SU-DHL-6 (cell line): Measurements from ENCODE around the gene BTBD16.

Experiments
- H2AFZ ChIP-seq: fragments of 200-600 bp; sonication (generic); 2 replicates; pipeline ENCODE4 v1.6.1; 2014; ENCODE audit warnings: low read depth, mild to moderate bottlenecking, moderate library complexity, mixed read lengths, antibody characterized with exemption, low read length; ENCODE audit not compliant: severe bottlenecking
- H3F3A ChIP-seq: fragments of 200-600 bp; shearing (Covaris generic); 2 replicates; pipeline ENCODE4 v1.6.0; 2016; ENCODE audit warnings: antibody characterized with exemption, mild to moderate bottlenecking; ENCODE audit not compliant: insufficient read depth
- H3K27ac ChIP-seq: fragments of 200-600 bp; sonication (generic); 2 replicates; pipeline ENCODE4 v1.5.1; 2016; ENCODE audit warnings: low read depth, mild to moderate bottlenecking, low read length, moderate library complexity, mixed read lengths
- H3K27me3 ChIP-seq: fragments of 200-600 bp; sonication (generic), shearing (Covaris generic); 2 replicates; pipeline ENCODE4 v1.6.0; 2014; ENCODE audit warnings: mild to moderate bottlenecking, low read length
- H3K36me3 ChIP-seq: fragments of 200-600 bp; sonication (generic); 2 replicates; pipeline ENCODE4 v1.6.1; 2014; ENCODE audit warnings: mild to moderate bottlenecking, low read length, mixed read lengths
- H3K4me2 ChIP-seq: fragments of 300-600, 200-600 bp; shearing (Covaris generic), sonication (generic); 2 replicates; pipeline ENCODE4 v1.6.0; 2014; ENCODE audit warnings: low read length, low read depth, mild to moderate bottlenecking; ENCODE audit not compliant: poor library complexity, severe bottlenecking
- H3K4me3 ChIP-seq: fragments of 200-600 bp; sonication (generic); 2 replicates; pipeline ENCODE4 v1.5.1; 2014; ENCODE audit warnings: antibody characterized with exemption, low read length, mild to moderate bottlenecking, mixed read lengths; ENCODE audit not compliant: insufficient read depth, poor library complexity, severe bottlenecking
- H3K79me2 ChIP-seq: fragments of 200-600 bp; sonication (generic); 2 replicates; pipeline ENCODE4 v1.6.1; 2014; ENCODE audit warnings: mild to moderate bottlenecking, low read length, moderate library complexity; ENCODE audit not compliant: insufficient read depth
- H3K9ac ChIP-seq: fragments of 200-600 bp; sonication (generic); 2 replicates; pipeline ENCODE4 v1.7.0; 2014; ENCODE audit warnings: mild to moderate bottlenecking, low read length
- H3K9me2 ChIP-seq: fragments of 200-600 bp; sonication (generic); replicated peaks from 2 replicates; pipeline ENCODE4 v1.6.1; 2014; ENCODE audit warnings: low read length; ENCODE audit not compliant: insufficient read depth
- H3K9me3 ChIP-seq: fragments of 200-600 bp; sonication (generic); 2 replicates; pipeline ENCODE4 v1.6.1; 2014; ENCODE audit warnings: low read length, mixed read lengths; ENCODE audit not compliant: insufficient read depth
- H4K20me1 ChIP-seq: fragments of 200-600 bp; sonication (generic); 2 replicates; pipeline ENCODE4 v1.6.1; 2014; ENCODE audit warnings: low read depth, mild to moderate bottlenecking, antibody characterized with exemption, low read length, moderate library complexity, mixed read lengths
- CTCF ChIP-seq: fragments of 200-600 bp; sonication (generic); IDR thresholded peaks from one replicate; pipeline ENCODE4 v1.5.1; 2017; ENCODE audit warnings: antibody characterized with exemption, mild to moderate bottlenecking, low read length, moderate library complexity; ENCODE audit not compliant: insufficient read depth, poor library complexity, severe bottlenecking
- EZH2phosphoT487 ChIP-seq: fragments of 200-600 bp; sonication (generic), shearing (Covaris generic); conservative IDR thresholded peaks from 2 replicates; pipeline ENCODE4 v1.6.1; 2018; ENCODE audit warnings: mild to moderate bottlenecking, antibody characterized with exemption, low read length, moderate library complexity, mixed read lengths

BTBD16 gene

GRCh38 chr10:122301055-122301810 lies 30.1 kb downstream of the BTBD16 start:
- Histone ChIP-seq H3K4me3 (no peak overlapping the region), H3K27ac (no peak overlapping the region), H3K9me3 (no peaks in the 10 kb centered on the region), H3F3A (no peaks in the 10 kb centered on the region), H3K27me3 (no peaks in the 10 kb centered on the region), H3K79me2 (no peaks in the 10 kb centered on the region), H3K9ac (no peak overlapping the region), H4K20me1 (no peaks in the 10 kb centered on the region), H3K4me2 (no peak overlapping the region), H3K36me3 (no peaks in the 10 kb centered on the region), H2AFZ (no peak overlapping the region), H3K9me2 (no peaks in the 10 kb centered on the region)
- no peak for TF ChIP-seq CTCF
- no peak for TF ChIP-seq EZH2phosphoT487

GRCh38 chr10:122301811-122302115 lies 30.7 kb downstream of the BTBD16 start:
- H3K9ac ChIP-seq: no peak overlapping the region
- H3K27ac ChIP-seq: no peak overlapping the region

GRCh38 chr10:122302315-122302714 lies 31.2 kb downstream of the BTBD16 start:
- TF ChIP-seq EZH2phosphoT487 (no peak), CTCF (no peak)

More at GRCh38 chr10:122301811-122302115, 30.7 kb downstream of the BTBD16 start:
- Histone ChIP-seq H3K9me2 (no peaks in the 10 kb centered on the region), H3F3A (no peaks in the 10 kb centered on the region), H3K36me3 (no peaks in the 10 kb centered on the region), H3K4me2 (no peak overlapping the region), H2AFZ (no peak overlapping the region), H3K4me3 (no peak overlapping the region), H3K9me3 (no peaks in the 10 kb centered on the region), H3K27me3 (no peaks in the 10 kb centered on the region), H3K79me2 (no peaks in the 10 kb centered on the region), H4K20me1 (no peaks in the 10 kb centered on the region)
- TF ChIP-seq CTCF (no peak), EZH2phosphoT487 (no peak)

More at GRCh38 chr10:122302315-122302714, 31.2 kb downstream of the BTBD16 start:
- H3K27ac ChIP-seq: no peak overlapping the region
- H3K9me3 ChIP-seq: no peaks in the 10 kb centered on the region
- no peaks in the 10 kb centered on the region for H3K9me2 ChIP-seq
- H4K20me1 ChIP-seq: no peaks in the 10 kb centered on the region
- H3K36me3 ChIP-seq: no peaks in the 10 kb centered on the region
- no peak overlapping the region for H3K9ac ChIP-seq
- H3K4me3 ChIP-seq: no peak overlapping the region
- H3K27me3 ChIP-seq: no peaks in the 10 kb centered on the region
- no peak overlapping the region for H3K4me2 ChIP-seq
- no peaks in the 10 kb centered on the region for H3F3A ChIP-seq
- no peaks in the 10 kb centered on the region for H3K79me2 ChIP-seq
- no peak overlapping the region for H2AFZ ChIP-seq
